Measurements from ENCODE around the gene OR4N5.

OR4N5 gene

DNA sequence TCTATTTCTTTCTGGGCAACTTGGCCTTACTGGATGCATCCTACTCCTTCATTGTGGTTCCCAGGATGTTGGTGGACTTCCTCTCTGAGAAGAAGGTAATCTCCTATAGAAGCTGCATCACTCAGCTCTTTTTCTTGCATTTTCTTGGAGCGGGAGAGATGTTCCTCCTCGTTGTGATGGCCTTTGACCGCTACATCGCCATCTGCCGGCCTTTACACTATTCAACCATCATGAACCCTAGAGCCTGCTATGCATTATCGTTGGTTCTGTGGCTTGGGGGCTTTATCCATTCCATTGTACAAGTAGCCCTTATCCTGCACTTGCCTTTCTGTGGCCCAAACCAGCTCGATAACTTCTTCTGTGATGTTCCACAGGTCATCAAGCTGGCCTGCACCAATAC lies 5.3 kb downstream of the OR4N5 start:
- no peaks in the 10 kb centered on the region for H3K36me3 ChIP-seq (ENCODE audit: low read length)
- H3K4me2 ChIP-seq (ENCODE audit: low read depth, low read length, poor library complexity, severe bottlenecking), result no peak overlapping the region
- no peak overlapping the region for H3K9ac ChIP-seq (ENCODE audit: low read length)
- no peaks in the 10 kb centered on the region for H3K9me3 ChIP-seq (ENCODE audit: insufficient read depth, low read length)
- no peaks in the 10 kb centered on the region for H4K20me1 ChIP-seq (ENCODE audit: low read depth, low read length)
- no peaks in the 10 kb centered on the region for H3K79me2 ChIP-seq (ENCODE audit: insufficient read depth, low read length)
- no peak for TF ChIP-seq EZH2phosphoT487 (conservative IDR thresholded peaks at IDR 0.05; ENCODE audit: low read length)
- TF ChIP-seq, protein P1, sequence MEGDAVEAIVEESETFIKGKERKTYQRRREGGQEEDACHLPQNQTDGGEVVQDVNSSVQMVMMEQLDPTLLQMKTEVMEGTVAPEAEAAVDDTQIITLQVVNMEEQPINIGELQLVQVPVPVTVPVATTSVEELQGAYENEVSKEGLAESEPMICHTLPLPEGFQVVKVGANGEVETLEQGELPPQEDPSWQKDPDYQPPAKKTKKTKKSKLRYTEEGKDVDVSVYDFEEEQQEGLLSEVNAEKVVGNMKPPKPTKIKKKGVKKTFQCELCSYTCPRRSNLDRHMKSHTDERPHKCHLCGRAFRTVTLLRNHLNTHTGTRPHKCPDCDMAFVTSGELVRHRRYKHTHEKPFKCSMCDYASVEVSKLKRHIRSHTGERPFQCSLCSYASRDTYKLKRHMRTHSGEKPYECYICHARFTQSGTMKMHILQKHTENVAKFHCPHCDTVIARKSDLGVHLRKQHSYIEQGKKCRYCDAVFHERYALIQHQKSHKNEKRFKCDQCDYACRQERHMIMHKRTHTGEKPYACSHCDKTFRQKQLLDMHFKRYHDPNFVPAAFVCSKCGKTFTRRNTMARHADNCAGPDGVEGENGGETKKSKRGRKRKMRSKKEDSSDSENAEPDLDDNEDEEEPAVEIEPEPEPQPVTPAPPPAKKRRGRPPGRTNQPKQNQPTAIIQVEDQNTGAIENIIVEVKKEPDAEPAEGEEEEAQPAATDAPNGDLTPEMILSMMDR (IDR thresholded peaks at IDR 0.05; ENCODE audit: insufficient read depth, low read length, poor library complexity, severe bottlenecking), result no peak
- H3K9me2 ChIP-seq (replicated peaks; ENCODE audit: insufficient read depth, low read length), result no peaks in the 10 kb centered on the region
- H2AFZ ChIP-seq (ENCODE audit: low read depth, low read length, severe bottlenecking), result no peak overlapping the region
- no peak overlapping the region for H3K27ac ChIP-seq (ENCODE audit: low read depth, low read length)
- no peaks in the 10 kb centered on the region for H3K27me3 ChIP-seq (ENCODE audit: low read length)
- no peak overlapping the region for H3K4me3 ChIP-seq (ENCODE audit: insufficient read depth, low read length, poor library complexity, severe bottlenecking)
- H3F3A ChIP-seq (ENCODE audit: insufficient read depth), result no peaks in the 10 kb centered on the region

DNA sequence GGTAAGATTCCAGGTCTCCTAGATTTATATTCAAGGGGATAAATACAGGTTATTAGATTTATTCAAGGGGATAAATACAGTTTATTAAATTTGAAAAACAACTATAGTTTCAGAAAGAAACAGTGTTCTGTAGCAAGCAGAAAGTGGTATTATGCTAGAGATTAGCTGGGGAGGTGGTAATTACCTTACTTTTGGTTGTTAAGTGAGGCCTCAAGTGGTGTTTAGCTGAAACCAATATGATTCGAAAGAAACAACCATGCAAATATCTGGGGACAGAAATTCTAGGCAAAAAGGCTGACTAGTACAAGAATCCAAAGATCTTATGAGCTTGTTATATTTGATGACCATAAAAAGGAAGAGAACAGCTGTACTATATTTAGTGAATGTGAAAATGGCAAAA lies 6.2 kb downstream of the OR4N5 start:
- Histone ChIP-seq H3K4me2 (ENCODE audit: low read depth, low read length, poor library complexity, severe bottlenecking) (no peak overlapping the region), H3K9ac (ENCODE audit: low read length) (no peak overlapping the region)

GRCh38 chr14:20164462-20164861 lies 25.8 kb downstream of the OR4N5 start:
- Histone ChIP-seq H3K79me2 (ENCODE audit: insufficient read depth, low read length) (no peaks in the 10 kb centered on the region), H3F3A (ENCODE audit: insufficient read depth) (no peaks in the 10 kb centered on the region), H3K27ac (ENCODE audit: low read depth, low read length) (no peak overlapping the region), H3K4me2 (ENCODE audit: low read depth, low read length, poor library complexity, severe bottlenecking) (no peak overlapping the region), H3K9ac (ENCODE audit: low read length) (no peak overlapping the region), H3K27me3 (ENCODE audit: low read length) (no peaks in the 10 kb centered on the region), H3K36me3 (ENCODE audit: low read length) (no peaks in the 10 kb centered on the region; the same call in 1 of the 2 replicates), H3K9me3 (ENCODE audit: insufficient read depth, low read length) (no peaks in the 10 kb centered on the region), H3K4me3 (ENCODE audit: insufficient read depth, low read length, poor library complexity, severe bottlenecking) (no peak overlapping the region), H4K20me1 (ENCODE audit: low read depth, low read length) (no peaks in the 10 kb centered on the region), H3K9me2 (replicated peaks; ENCODE audit: insufficient read depth, low read length) (no peaks in the 10 kb centered on the region), H2AFZ (ENCODE audit: low read depth, low read length, severe bottlenecking) (no peak overlapping the region)
- TF ChIP-seq EZH2phosphoT487 (conservative IDR thresholded peaks at IDR 0.05; ENCODE audit: low read length), result no peak
- TF ChIP-seq, protein P1 (IDR thresholded peaks at IDR 0.05; ENCODE audit: insufficient read depth, low read length, poor library complexity, severe bottlenecking), result no peak

More for the DNA sequence above, 6.2 kb downstream of the OR4N5 start:
- no peaks in the 10 kb centered on the region for H4K20me1 ChIP-seq (ENCODE audit: low read depth, low read length)
- no peaks in the 10 kb centered on the region for H3K9me3 ChIP-seq (ENCODE audit: insufficient read depth, low read length)
- no peaks in the 10 kb centered on the region for H3K27me3 ChIP-seq (ENCODE audit: low read length)
- no peaks in the 10 kb centered on the region for H3K9me2 ChIP-seq (replicated peaks; ENCODE audit: insufficient read depth, low read length)
- H3F3A ChIP-seq (ENCODE audit: insufficient read depth), result no peaks in the 10 kb centered on the region
- no peak overlapping the region for H3K4me3 ChIP-seq (ENCODE audit: insufficient read depth, low read length, poor library complexity, severe bottlenecking)
- no peaks in the 10 kb centered on the region for H3K79me2 ChIP-seq (ENCODE audit: insufficient read depth, low read length)
- TF ChIP-seq, protein P1 (IDR thresholded peaks at IDR 0.05; ENCODE audit: insufficient read depth, low read length, poor library complexity, severe bottlenecking), result no peak
- TF ChIP-seq EZH2phosphoT487 (conservative IDR thresholded peaks at IDR 0.05; ENCODE audit: low read length), result no peak
- no peaks in the 10 kb centered on the region for H3K36me3 ChIP-seq (ENCODE audit: low read length)
- no peak overlapping the region for H3K27ac ChIP-seq (ENCODE audit: low read depth, low read length)
- no peak overlapping the region for H2AFZ ChIP-seq (ENCODE audit: low read depth, low read length, severe bottlenecking)

All from SU-DHL-6 (cell line).